K562 treated with DMSO at 1 percent for 24 hours (cell line): ENCODE results near the gene VAT1. TPM values are rescaled to one million over a fixed set of nuclear protein-coding genes. Genes with fewer than 3 reads are reported as not detected.

Experiments
- total RNA-seq: library from RNA; unstranded; fragments of 300-600 nt; gene quantifications from 2 replicates; pipeline ENCODE4 v1.2.3, GENCODE V29; 2022; ENCODE audit warnings: low read depth; ENCODE audit not compliant: insufficient read depth

VAT1 gene
- 429 and 434 TPM in 2 replicates for total RNA-seq

GRCh38 chr17:43021741-43022512, at the start of gene VAT1:
TSS of gene VAT1 (minus strand) at chr17:43022385. CDS start at chr17:43022322, 63 bp downstream.

GRCh38 chr17:43024407-43025289, 2.5 kb upstream of the VAT1 start, which contains the start of gene RND2:
TSS of gene RND2 (plus strand) at chr17:43025231. CDS start at chr17:43025348, 117 bp downstream.

GRCh38 chr17:43006639-43007551, 15.3 kb downstream of the VAT1 start, which contains the start of gene IFI35:
TSS of gene IFI35 (plus strand) at chr17:43006784. CDS start at chr17:43006948, 164 bp downstream.

GRCh38 chr17:42997984-42998938, 23.9 kb downstream of the VAT1 start, which contains the start of gene RPL27:
TSS of gene RPL27 (plus strand) at chr17:42998419. CDS start at chr17:42998751, 332 bp downstream.

GRCh38 chr17:42980274-42980765, 41.9 kb downstream of the VAT1 start, which contains the start of gene RUNDC1:
TSS of gene RUNDC1 (plus strand) at chr17:42980565. CDS start at chr17:42980577, 12 bp downstream.

GRCh38 chr17:42979511-42980273, 42.5 kb downstream of the VAT1 start, which contains the start of gene PTGES3L:
TSS of gene PTGES3L (minus strand) at chr17:42980080. CDS start at chr17:42980053, 27 bp downstream.

Other genes starting within 250 kb of the VAT1 start
- 155 and 161 TPM in 2 replicates for gene VPS25, start 248.9 kb downstream of the VAT1 start, total RNA-seq
- gene WNK4, start 241.8 kb downstream of the VAT1 start, total RNA-seq, result 6.2 and 6.8 TPM in 2 replicates
- 66.2 and 80.9 TPM in 2 replicates for gene COA3, start 223.7 kb downstream of the VAT1 start, total RNA-seq
- 0.37 and 0.80 TPM in 2 replicates for gene CNTD1, start 223.5 kb downstream of the VAT1 start, total RNA-seq
- gene BECN1, start 198.1 kb downstream of the VAT1 start, total RNA-seq, result 39.2 and 41.3 TPM in 2 replicates
- 115 and 117 TPM in 2 replicates for gene PSME3, start 189.0 kb downstream of the VAT1 start, total RNA-seq
- gene AOC2, start 177.8 kb downstream of the VAT1 start, total RNA-seq, result 2.2 and 2.9 TPM in 2 replicates
- gene AOC3, start 171.2 kb downstream of the VAT1 start, total RNA-seq, result 1.7 and 2.0 TPM in 2 replicates
- not detected in 2 replicates for gene G6PC1, start 121.6 kb downstream of the VAT1 start, total RNA-seq
- 23.9 and 24.7 TPM in 2 replicates for gene AARSD1, start 57.9 kb downstream of the VAT1 start, total RNA-seq
- gene PTGES3L, start 42.3 kb downstream of the VAT1 start, total RNA-seq, result 0.73 and 1.0 TPM in 2 replicates
- gene RUNDC1, start 41.8 kb downstream of the VAT1 start, total RNA-seq, result 17.0 and 19.9 TPM in 2 replicates
- 4,273 and 4,634 TPM in 2 replicates for gene RPL27, start 24.0 kb downstream of the VAT1 start, total RNA-seq
- gene IFI35, start 15.6 kb downstream of the VAT1 start, total RNA-seq, result 75.5 and 79.6 TPM in 2 replicates
- gene RND2, start 2.8 kb upstream of the VAT1 start, total RNA-seq, result 4.0 and 5.1 TPM in 2 replicates
- 52.4 and 56.6 TPM in 2 replicates for gene BRCA1, start 103.0 kb upstream of the VAT1 start, total RNA-seq
- 51.0 and 56.7 TPM in 2 replicates for gene NBR1, start 148.8 kb upstream of the VAT1 start, total RNA-seq
- gene TMEM106A, start 189.5 kb upstream of the VAT1 start, total RNA-seq, result 0.07 and 0.19 TPM in 2 replicates
- gene CCDC200, start 206.2 kb upstream of the VAT1 start, total RNA-seq, result not detected in 2 replicates
- gene RNU2-1, start 211.6 kb upstream of the VAT1 start, total RNA-seq, result not detected in 2 replicates